Fibroblast of lung (primary cell): ENCODE measurements around the gene ELMO1.

Experiments used
- CTCF ChIP-seq, 2 donors: IDR thresholded peaks in 1 of 2; conservative IDR thresholded peaks in 1 of 2; 1 replicate in 1 of 2; 2 replicates in 1 of 2; pipeline ENCODE4 v1.5.1; 2011 to 2012; ENCODE audit warnings: low read length in 2 of 2, control low read depth in 1 of 2, inconsistent platforms in 1 of 2, low read depth in 1 of 2, mild to moderate bottlenecking in 1 of 2
- EZH2 ChIP-seq: IDR thresholded peaks from 2 replicates; pipeline ENCODE4 v1.5.1; 2012; ENCODE audit warnings: low read length, control low read depth, mild to moderate bottlenecking; ENCODE audit errors: missing control alignments

GRCh38 chr7:37070031-37070430, 378.6 kb downstream of the ELMO1 start:
- TF ChIP-seq EZH2 (no peak), CTCF (conservative IDR thresholded peaks at IDR 0.05 in 1 of 2, IDR thresholded peaks at IDR 0.05 in 1 of 2; ENCODE audit: low read depth in 1 of 2, low read length in 2 of 2) (no peak)
